BLaER1 treated with 17β-estradiol and CSF1 and Interleukin-3, amounts not matched to agents 10 nM and 100 nM (cell line): Measurements from ENCODE around the gene CAMKK2.
A peak's percentile ranks its signal among the peaks of the same experiment; 100 is the strongest.

Source experiments
- H3K27ac ChIP-seq, 11 experiments: shearing (Covaris generic); formaldehyde crosslinking; 2 replicates each; pipeline ENCODE4 v1.8.1; 2022
- H3K27me3 ChIP-seq, 11 experiments: shearing (Covaris generic); formaldehyde crosslinking; 2 replicates each; pipeline ENCODE4 v1.8.1; 2022
- H3K36me3 ChIP-seq, 11 experiments: shearing (Covaris generic); formaldehyde crosslinking; 2 replicates each; pipeline ENCODE4 v1.8.1; 2022
- H3K4me1 ChIP-seq, 10 experiments: shearing (Covaris generic); formaldehyde crosslinking; 2 replicates each; pipeline ENCODE4 v1.8.1; 2022
- H3K4me2 ChIP-seq, 11 experiments: shearing (Covaris generic); formaldehyde crosslinking; 2 replicates each; pipeline ENCODE4 v1.8.1; 2022
- H3K4me3 ChIP-seq, 10 experiments: shearing (Covaris generic); formaldehyde crosslinking; 2 replicates each; pipeline ENCODE4 v1.8.1; 2022
- H3K9ac ChIP-seq, 11 experiments: shearing (Covaris generic); formaldehyde crosslinking; 2 replicates each; pipeline ENCODE4 v1.8.1; 2022
- H3K9me3 ChIP-seq, 11 experiments: shearing (Covaris generic); formaldehyde crosslinking; replicated peaks in 1 of 11; 2 replicates each; pipeline ENCODE4 v1.8.1; 2022
- H4K20me1 ChIP-seq, 11 experiments: shearing (Covaris generic); formaldehyde crosslinking; 2 replicates each; pipeline ENCODE4 v1.8.1; 2022
- Cebpa-rat ChIP-seq, 11 experiments: shearing (Covaris generic); IDR thresholded peaks; 2 replicates each; pipeline ENCODE4 v1.8.1; 2022

CAMKK2 gene

DNA sequence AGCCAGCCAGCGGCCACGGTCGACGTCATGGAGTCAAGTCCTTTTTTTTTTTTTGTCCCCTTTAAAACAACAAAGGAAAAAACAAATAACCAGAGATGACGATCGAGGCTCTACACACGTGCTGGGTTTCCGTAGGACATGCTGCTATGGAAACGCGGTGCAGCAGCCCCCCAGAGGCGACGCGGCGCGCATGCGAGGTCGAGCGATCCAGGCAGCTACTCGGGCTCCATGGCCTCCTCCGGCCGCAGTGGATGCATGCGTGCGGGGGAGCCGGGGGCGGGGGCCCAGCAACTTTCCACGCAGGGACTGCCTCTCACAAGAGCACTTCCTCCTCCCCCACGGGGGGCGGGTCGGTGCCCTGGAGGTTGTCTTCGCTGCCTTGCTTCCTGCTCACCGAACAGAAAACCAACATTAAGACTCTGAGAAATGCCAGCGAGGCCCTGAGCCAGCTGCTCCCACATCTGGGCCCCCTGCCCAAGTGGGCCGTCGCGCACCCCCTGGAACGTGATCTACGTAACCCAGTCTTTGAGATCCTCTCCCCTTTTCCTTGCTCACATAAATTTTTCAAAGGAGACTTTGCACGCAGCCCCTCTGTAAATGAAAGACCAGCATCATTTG is 55.9 kb downstream of the CAMKK2 start:
- H3K9me3 ChIP-seq: no peaks in the 10 kb centered on the region
- peaks cover 41 to 62% (median 43%) of the 10 kb centered on the region in 10 experiments for H3K4me1 ChIP-seq
- H3K27me3 ChIP-seq: no peaks in the 10 kb centered on the region
- no peak for TF ChIP-seq Cebpa-rat (IDR thresholded peaks at IDR 0.05)
- peak overlapping the region in 8 of 11 experiments; percentile 4 to 39 (median 22); a peak in 10 of 22 replicates for H3K9ac ChIP-seq
- peak overlapping the region in 10 of 11 experiments; percentile 1 to 82 (median 72); a peak in 14 of 22 replicates for H3K27ac ChIP-seq
- H3K36me3 ChIP-seq: peaks cover 55 to 98% (median 85%) of the 10 kb centered on the region in 11 experiments
- no peak overlapping the region for H3K4me3 ChIP-seq
- H4K20me1 ChIP-seq: peaks cover 0 to 50% (median 0%) of the 10 kb centered on the region in 11 experiments; a peak in 5 of 22 replicates
- peak overlapping the region; percentile 48 to 88 (median 76) for H3K4me2 ChIP-seq

DNA sequence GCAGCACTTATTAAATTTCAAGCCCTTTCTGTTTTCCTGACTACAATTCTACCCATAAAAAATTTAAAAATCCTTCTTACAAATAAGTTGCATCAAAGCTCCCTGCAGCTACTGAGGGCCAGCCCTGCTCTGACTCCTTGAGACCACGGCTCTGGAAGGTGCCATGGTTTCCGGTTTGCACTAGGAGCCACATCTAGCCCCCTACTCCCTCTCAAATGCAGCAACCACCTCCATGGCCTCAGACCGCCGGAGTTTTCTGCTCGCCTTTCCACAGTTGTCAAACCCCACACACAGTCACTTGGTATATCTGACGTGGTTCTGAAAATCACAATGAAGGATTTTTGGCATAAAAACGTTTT is 56.5 kb downstream of the CAMKK2 start:
- peak overlapping the region; percentile 48 to 88 (median 76) for H3K4me2 ChIP-seq
- no peaks in the 10 kb centered on the region for H3K27me3 ChIP-seq
- no peak overlapping the region for H3K4me3 ChIP-seq
- H3K4me1 ChIP-seq: peaks cover 41 to 62% (median 43%) of the 10 kb centered on the region in 10 experiments
- peaks cover 55 to 98% (median 85%) of the 10 kb centered on the region in 11 experiments for H3K36me3 ChIP-seq
- H4K20me1 ChIP-seq: peaks cover 0 to 56% (median 0%) of the 10 kb centered on the region in 11 experiments; a peak in 5 of 22 replicates
- peak overlapping the region in 6 of 11 experiments; percentile 11 to 61 (median 49); a peak in 6 of 22 replicates for H3K9ac ChIP-seq
- H3K9me3 ChIP-seq: no peaks in the 10 kb centered on the region
- peak overlapping the region in 9 of 11 experiments; percentile 35 to 82 (median 73); a peak in 16 of 22 replicates for H3K27ac ChIP-seq
- no peak for TF ChIP-seq Cebpa-rat (IDR thresholded peaks at IDR 0.05)

DNA sequence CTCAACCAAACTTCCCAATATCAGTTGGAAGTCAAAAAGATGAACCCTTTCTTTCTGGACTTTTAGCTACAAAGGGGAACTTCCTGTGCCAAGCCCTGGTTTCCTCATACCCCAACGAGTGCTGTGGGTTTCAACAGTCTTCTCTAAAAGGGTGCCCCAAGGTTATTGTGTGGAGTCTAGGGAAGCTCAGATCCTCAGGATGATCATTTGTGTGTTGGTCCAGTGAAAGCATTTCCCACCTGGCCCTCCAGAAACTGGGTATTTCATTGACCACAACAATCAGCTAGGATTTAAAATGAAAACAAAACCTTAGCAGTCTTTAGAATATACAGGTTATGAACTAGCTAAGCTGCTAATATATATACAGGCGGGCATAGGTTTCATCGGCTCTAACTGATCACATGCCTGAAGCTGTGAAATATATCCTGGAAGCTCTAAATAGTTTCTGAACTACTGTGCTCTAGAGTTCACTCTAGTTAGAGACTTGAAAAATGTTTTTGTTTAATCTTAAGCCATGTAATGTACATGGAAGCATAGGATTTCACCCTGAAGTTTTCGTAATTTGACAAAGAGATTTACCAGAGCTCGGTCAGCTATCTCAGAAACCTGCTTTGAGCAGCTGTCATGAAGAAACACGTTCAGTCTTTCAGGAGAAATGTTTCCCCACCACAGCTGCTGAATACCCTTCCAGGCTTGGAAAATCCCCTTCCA is 57.0 kb downstream of the CAMKK2 start:
- H3K27ac ChIP-seq: peak overlapping the region; percentile 35 to 82 (median 72); a peak in 21 of 22 replicates
- peaks cover 41 to 62% (median 43%) of the 10 kb centered on the region in 10 experiments for H3K4me1 ChIP-seq
- no peaks in the 10 kb centered on the region for H3K27me3 ChIP-seq
- peaks cover 0 to 61% (median 0%) of the 10 kb centered on the region in 11 experiments; a peak in 6 of 22 replicates for H4K20me1 ChIP-seq
- no peaks in the 10 kb centered on the region for H3K9me3 ChIP-seq
- H3K36me3 ChIP-seq: peaks cover 54 to 98% (median 84%) of the 10 kb centered on the region in 11 experiments
- H3K4me3 ChIP-seq: peak overlapping the region in 1 of 10 experiments; percentile 4; a peak in 1 of 20 replicates
- H3K9ac ChIP-seq: peak overlapping the region in 8 of 11 experiments; percentile 8 to 61 (median 49); a peak in 12 of 22 replicates
- no peak for TF ChIP-seq Cebpa-rat (IDR thresholded peaks at IDR 0.05)
- H3K4me2 ChIP-seq: peak overlapping the region; percentile 48 to 88 (median 76)

DNA sequence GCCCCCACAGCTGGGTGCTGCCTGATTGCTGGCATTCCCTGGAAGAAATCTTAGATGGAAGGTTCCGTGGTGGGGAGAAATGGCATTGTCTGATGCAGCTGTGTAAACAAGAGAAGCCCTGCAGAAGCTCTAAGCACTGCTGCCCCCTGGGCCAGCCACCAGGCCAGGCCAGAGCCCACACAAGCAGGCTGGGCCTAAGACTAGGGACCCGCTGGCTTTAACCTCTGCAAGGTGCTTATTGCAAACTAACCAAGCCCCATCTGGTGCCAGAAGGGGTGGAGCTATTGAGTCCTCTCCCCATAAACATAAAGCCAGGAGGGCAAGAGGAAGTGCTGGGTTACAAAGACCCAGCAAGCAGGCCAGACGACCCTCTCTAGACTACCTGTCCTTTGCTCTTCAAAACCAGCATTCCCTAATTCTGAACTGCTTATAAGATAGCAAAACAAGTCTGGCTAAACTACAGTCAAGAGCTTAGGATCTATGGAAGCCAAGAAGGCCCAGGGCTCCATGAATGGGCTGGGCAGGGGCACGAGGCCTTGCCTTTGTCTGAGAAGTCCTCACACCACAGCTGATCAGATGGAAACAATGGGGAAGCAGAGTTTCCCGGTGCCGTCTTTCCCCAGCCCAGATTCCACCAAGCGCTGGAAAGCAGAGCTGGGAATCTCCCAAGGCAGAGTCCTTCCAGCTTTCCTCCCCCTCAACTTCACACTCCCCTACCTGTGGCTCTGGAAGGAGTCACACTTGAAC is 57.7 kb downstream of the CAMKK2 start:
- no peak for TF ChIP-seq Cebpa-rat (IDR thresholded peaks at IDR 0.05)
- peaks cover 54 to 98% (median 83%) of the 10 kb centered on the region in 11 experiments for H3K36me3 ChIP-seq
- no peaks in the 10 kb centered on the region for H3K9me3 ChIP-seq
- peaks cover 41 to 62% (median 43%) of the 10 kb centered on the region in 10 experiments for H3K4me1 ChIP-seq
- H3K27me3 ChIP-seq: no peaks in the 10 kb centered on the region
- peak overlapping the region; percentile 48 to 88 (median 76) for H3K4me2 ChIP-seq
- H3K27ac ChIP-seq: peak overlapping the region; percentile 35 to 82 (median 72); a peak in 21 of 22 replicates
- peak overlapping the region in 8 of 11 experiments; percentile 8 to 61 (median 49); a peak in 13 of 22 replicates for H3K9ac ChIP-seq
- H4K20me1 ChIP-seq: peaks cover 0 to 68% (median 0%) of the 10 kb centered on the region in 11 experiments; a peak in 7 of 22 replicates
- peak overlapping the region in 1 of 10 experiments; percentile 4; a peak in 1 of 20 replicates for H3K4me3 ChIP-seq

DNA sequence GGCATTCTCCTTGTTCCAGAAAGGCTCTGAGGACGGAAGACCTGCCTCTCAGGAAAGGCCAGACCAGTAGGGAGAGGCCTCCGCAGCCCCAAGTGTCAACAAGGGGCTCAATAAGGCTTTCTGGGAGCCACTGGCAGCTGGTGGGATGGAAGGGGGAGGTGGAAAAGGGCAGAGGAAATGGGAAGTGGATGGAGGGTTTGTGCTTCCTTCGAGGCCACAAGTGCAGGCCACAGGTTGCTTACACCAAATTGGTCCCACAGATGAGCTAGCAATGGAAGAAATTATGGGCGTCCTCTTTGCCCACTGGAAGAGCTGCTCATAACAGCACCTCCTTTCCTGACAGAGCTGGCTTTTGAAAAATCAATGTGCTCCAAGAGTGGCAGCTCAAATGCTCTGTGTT is 58.4 kb downstream of the CAMKK2 start:
- peak overlapping the region in 7 of 11 experiments; percentile 64 to 88 (median 84); a peak in 11 of 22 replicates for H3K4me2 ChIP-seq
- H4K20me1 ChIP-seq: peaks cover 0 to 74% (median 0%) of the 10 kb centered on the region in 11 experiments; a peak in 8 of 22 replicates
- peaks cover 41 to 62% (median 43%) of the 10 kb centered on the region in 10 experiments for H3K4me1 ChIP-seq
- peak overlapping the region in 9 of 11 experiments; percentile 35 to 82 (median 73); a peak in 12 of 22 replicates for H3K27ac ChIP-seq
- H3K9ac ChIP-seq: no peak overlapping the region
- no peaks in the 10 kb centered on the region for H3K27me3 ChIP-seq
- peaks cover 54 to 98% (median 83%) of the 10 kb centered on the region in 11 experiments for H3K36me3 ChIP-seq
- no peaks in the 10 kb centered on the region for H3K9me3 ChIP-seq
- no peak for TF ChIP-seq Cebpa-rat (IDR thresholded peaks at IDR 0.05)
- no peak overlapping the region for H3K4me3 ChIP-seq

DNA sequence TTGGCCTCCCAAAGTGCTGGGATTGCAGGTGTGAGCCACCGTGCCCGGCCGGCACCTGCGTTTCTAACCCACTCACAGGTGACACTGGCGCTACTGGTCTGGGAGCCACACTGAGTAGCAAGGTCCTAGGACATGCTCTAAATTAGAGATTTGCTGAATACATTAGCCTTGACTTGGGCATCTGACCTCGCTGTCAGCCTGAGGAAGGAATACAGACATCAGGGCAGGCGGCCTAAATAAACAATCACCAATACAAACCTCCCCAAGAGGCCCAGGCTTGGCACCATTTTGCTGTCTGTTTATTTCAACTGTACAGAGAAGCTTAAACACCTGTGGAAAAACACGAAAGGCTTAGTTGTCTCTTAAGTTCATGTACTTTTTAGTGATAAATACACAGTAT is 59.1 kb downstream of the CAMKK2 start:
- Histone ChIP-seq H3K9ac (no peak overlapping the region), H3K27me3 (no peaks in the 10 kb centered on the region), H3K4me1 (peaks cover 40 to 62% (median 43%) of the 10 kb centered on the region in 10 experiments), H3K4me2 (peak overlapping the region in 1 of 11 experiments; percentile 11; a peak in 1 of 22 replicates), H3K27ac (no peak overlapping the region), H4K20me1 (peaks cover 0 to 81% (median 0%) of the 10 kb centered on the region in 11 experiments; a peak in 8 of 22 replicates), H3K9me3 (no peaks in the 10 kb centered on the region), H3K4me3 (no peak overlapping the region), H3K36me3 (peaks cover 61 to 98% (median 83%) of the 10 kb centered on the region in 11 experiments)
- no peak for TF ChIP-seq Cebpa-rat (IDR thresholded peaks at IDR 0.05)

DNA sequence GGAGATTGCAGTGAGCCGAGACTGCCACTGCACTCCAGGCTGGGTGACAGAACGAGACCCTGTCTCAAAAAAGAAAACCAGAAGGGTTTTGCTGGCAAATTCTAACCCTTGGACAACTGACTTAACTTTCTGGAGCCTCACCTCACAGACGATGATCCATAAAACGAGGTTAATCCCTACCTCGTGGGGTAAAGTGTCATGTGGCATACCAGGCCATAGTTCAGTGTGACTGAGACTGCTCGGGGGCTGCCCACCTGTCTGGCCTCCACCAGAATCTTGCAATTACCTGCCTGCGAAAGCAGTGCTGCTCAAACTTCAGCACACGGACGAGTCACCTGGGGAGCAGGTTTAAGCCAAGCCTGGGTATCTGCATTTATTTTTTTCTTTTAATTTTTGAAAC is 59.7 kb downstream of the CAMKK2 start:
- no peak for TF ChIP-seq Cebpa-rat (IDR thresholded peaks at IDR 0.05)
- Histone ChIP-seq H3K9ac (no peak overlapping the region), H3K4me3 (no peak overlapping the region), H3K27me3 (no peaks in the 10 kb centered on the region), H4K20me1 (peaks cover 0 to 88% (median 0%) of the 10 kb centered on the region in 11 experiments; a peak in 8 of 22 replicates), H3K4me2 (no peak overlapping the region), H3K27ac (no peak overlapping the region), H3K9me3 (no peaks in the 10 kb centered on the region), H3K36me3 (peaks cover 67 to 96% (median 84%) of the 10 kb centered on the region in 11 experiments), H3K4me1 (peaks cover 34 to 55% (median 38%) of the 10 kb centered on the region in 10 experiments)

DNA sequence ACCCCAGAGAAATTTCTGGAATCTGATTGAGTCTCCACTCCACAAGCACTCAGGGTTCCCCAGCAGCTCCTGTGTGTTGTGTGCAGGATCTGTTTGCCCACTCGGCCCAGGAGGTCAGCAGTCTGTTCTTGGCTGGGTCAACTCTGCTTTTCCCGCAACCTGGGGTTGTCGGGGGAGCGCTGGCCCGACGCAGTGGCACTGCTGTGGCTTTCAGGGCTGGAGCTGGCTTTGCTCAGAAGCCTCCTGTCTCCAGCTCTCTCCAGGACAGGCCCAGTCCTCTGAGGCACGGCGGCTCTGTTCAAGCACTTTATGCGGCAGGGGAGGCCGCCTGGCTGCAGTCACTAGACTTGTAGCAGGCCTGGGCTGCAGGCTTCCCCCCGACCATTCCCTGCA is 62.9 kb downstream of the CAMKK2 start:
- Histone ChIP-seq H3K4me1 (peaks cover 2 to 37% (median 9%) of the 10 kb centered on the region in 10 experiments; a peak in 17 of 20 replicates), H3K27me3 (no peaks in the 10 kb centered on the region), H3K9me3 (no peaks in the 10 kb centered on the region), H4K20me1 (peaks cover 0 to 92% (median 0%) of the 10 kb centered on the region in 11 experiments; a peak in 8 of 22 replicates), H3K4me3 (no peak overlapping the region), H3K27ac (no peak overlapping the region), H3K4me2 (no peak overlapping the region), H3K9ac (no peak overlapping the region), H3K36me3 (peaks cover 66 to 98% (median 86%) of the 10 kb centered on the region in 11 experiments)
- no peak for TF ChIP-seq Cebpa-rat (IDR thresholded peaks at IDR 0.05)
